Endothelial cell of umbilical vein (primary cell): ENCODE measurements around the gene CPNE6. TPM values are rescaled to one million over a fixed set of nuclear protein-coding genes. Genes with fewer than 3 reads are reported as not detected.

ENCODE experiments used
- BruUV-seq: library from RNA; stranded (reverse); fragments of 400-500 nt; replicated peaks from 2 replicates; lab custom pipeline; 2021; lab: Mats Ljungman, UMichigan
- CTCF ChIA-PET: fragments of 300-600, 350-600 bp; sonication (Branson Sonifier 250); formaldehyde crosslinking; loops from one replicate; lab custom pipeline; 2021; ENCODE audit warnings: antibody characterized with exemption, inconsistent platforms; lab: Charles Lee
- POLR2A ChIA-PET: fragments of 300-600, 350-600 bp; sonication (Branson Sonifier 250); formaldehyde crosslinking; loops from one replicate; lab custom pipeline; 2021; ENCODE audit warnings: antibody characterized with exemption, inconsistent platforms; lab: Charles Lee
- DNase-seq: peaks from one replicate; pipeline ENCODE4 v3.0.0-alpha.2; 2011; ENCODE audit warnings: low read depth, low spot score
- FAIRE-seq: peaks from 2 replicates; lab custom pipeline; 2011; peaks lifted over from hg19 to GRCh38; lab: Jason Lieb, UNC
- H2AFZ ChIP-seq: 2 replicates; pipeline ENCODE4 v1.6.0; 2012; ENCODE audit warnings: low read depth, low read length, control low read depth, inconsistent platforms
- H3K27ac ChIP-seq: 2 replicates; pipeline ENCODE4 v1.5.1; 2011; ENCODE audit warnings: low read depth, mild to moderate bottlenecking, control low read depth, low read length, moderate library complexity; ENCODE audit not compliant: insufficient read depth
- H3K27me3 ChIP-seq, 2 experiments: 2 replicates each; pipeline versions ENCODE4 v1.6.0 to v1.6.1; 2011; ENCODE audit warnings: low read length in 2 of 2, mixed read lengths in 1 of 2; ENCODE audit not compliant: control insufficient read depth in 2 of 2, insufficient read depth in 2 of 2
- H3K36me3 ChIP-seq, 2 experiments: 2 replicates in 1 of 2; 3 replicates in 1 of 2; pipeline ENCODE4 v1.5.1; 2011; ENCODE audit warnings: low read length in 2 of 2, mild to moderate bottlenecking in 1 of 2, moderate library complexity in 1 of 2; ENCODE audit not compliant: control insufficient read depth in 2 of 2, insufficient read depth in 2 of 2; ENCODE audit errors: extremely low read depth in 1 of 2
- H3K4me1 ChIP-seq: 3 replicates; pipeline ENCODE4 v1.5.1; 2011; ENCODE audit warnings: mild to moderate bottlenecking, low read length; ENCODE audit not compliant: control insufficient read depth, insufficient read depth; ENCODE audit errors: extremely low read depth
- H3K4me2 ChIP-seq: 2 replicates; pipeline ENCODE4 v1.6.1; 2011; ENCODE audit warnings: low read length, control low read depth, mixed read lengths; ENCODE audit not compliant: insufficient read depth
- H3K4me3 ChIP-seq, 3 experiments: fragments of 200-600 bp in 1 of 3; sonication (generic), shearing (Covaris generic) in 1 of 3; replicated peaks in 1 of 3; 2 replicates each; pipeline ENCODE4 v1.5.1; 2011 to 2016; ENCODE audit warnings: control low read depth in 3 of 3, low read length in 3 of 3, mild to moderate bottlenecking in 2 of 3, inconsistent platforms in 1 of 3, low read depth in 1 of 3, moderate library complexity in 1 of 3; ENCODE audit not compliant: insufficient read depth in 1 of 3
- H3K79me2 ChIP-seq: 2 replicates; pipeline ENCODE4 v1.6.0; 2012; ENCODE audit warnings: low read length, inconsistent platforms; ENCODE audit not compliant: control insufficient read depth, insufficient read depth
- H3K9ac ChIP-seq: replicated peaks from 2 replicates; pipeline ENCODE3; 2011; ENCODE audit warnings: low read length, control low read depth; ENCODE audit not compliant: insufficient read depth; ENCODE audit errors: extremely low read depth
- H3K9me1 ChIP-seq: replicated peaks from 3 replicates; pipeline ENCODE4 v1.6.0; 2011; ENCODE audit warnings: mild to moderate bottlenecking, low read length; ENCODE audit not compliant: control insufficient read depth, insufficient read depth; ENCODE audit errors: extremely low read depth
- H3K9me3 ChIP-seq: replicated peaks from 2 replicates; pipeline ENCODE4 v1.5.1; 2012; ENCODE audit warnings: low read length, inconsistent platforms; ENCODE audit not compliant: control insufficient read depth, insufficient read depth
- H4K20me1 ChIP-seq: replicated peaks from 2 replicates; pipeline ENCODE3; 2011; ENCODE audit warnings: mild to moderate bottlenecking, low read length; ENCODE audit not compliant: control insufficient read depth, insufficient read depth; ENCODE audit errors: extremely low read depth
- CTCF ChIP-seq, 2 donors: IDR thresholded peaks; 1 replicate in 1 of 2; 2 replicates in 1 of 2; pipeline ENCODE4 v1.5.1; 2011; ENCODE audit warnings: low read length in 2 of 2, mild to moderate bottlenecking in 2 of 2, moderate library complexity in 2 of 2, control low read depth in 1 of 2, inconsistent platforms in 1 of 2, low read depth in 1 of 2; ENCODE audit not compliant: insufficient read depth in 1 of 2; ENCODE audit errors: extremely low read depth in 1 of 2
- EZH2 ChIP-seq: IDR thresholded peaks from 2 replicates; pipeline ENCODE4 v1.6.1; 2012; ENCODE audit warnings: borderline replicate concordance, low read depth, mild to moderate bottlenecking, moderate library complexity, low read length, inconsistent platforms; ENCODE audit not compliant: severe bottlenecking
- FOS ChIP-seq: IDR thresholded peaks from 2 replicates; pipeline ENCODE4 v1.6.1; 2011; ENCODE audit warnings: mild to moderate bottlenecking, low read length, moderate library complexity, borderline replicate concordance; ENCODE audit not compliant: insufficient read depth
- GATA2 ChIP-seq: IDR thresholded peaks from 2 replicates; pipeline ENCODE4 v1.7.0; 2011; ENCODE audit warnings: low read depth, mild to moderate bottlenecking, moderate library complexity, mixed read lengths, low read length; ENCODE audit not compliant: insufficient read length, insufficient read depth
- JUN ChIP-seq: IDR thresholded peaks from 2 replicates; pipeline ENCODE4 v1.6.1; 2011; ENCODE audit warnings: borderline replicate concordance, low read depth; ENCODE audit not compliant: insufficient read length, insufficient read depth
- MAX ChIP-seq: IDR thresholded peaks from 2 replicates; pipeline ENCODE4 v1.6.1; 2011; ENCODE audit not compliant: insufficient read depth, insufficient read length
- MYC ChIP-seq: IDR thresholded peaks from one replicate; pipeline ENCODE4 v1.6.1; 2011; ENCODE audit warnings: mild to moderate bottlenecking, low read depth, low read length
- POLR2A ChIP-seq: IDR thresholded peaks from 2 replicates; pipeline ENCODE4 v1.6.1; 2012; ENCODE audit warnings: low read depth, mild to moderate bottlenecking, control low read depth, low read length
- POLR2AphosphoS5 ChIP-seq: IDR thresholded peaks from 2 replicates; pipeline ENCODE4 v1.6.1; 2012; ENCODE audit warnings: low read depth, mild to moderate bottlenecking, control low read depth, low read length, moderate library complexity; ENCODE audit not compliant: insufficient read depth
- dilution Hi-C: fragments of 300-500 bp; cut with MboI; formaldehyde crosslinking; loops from one replicate; pipeline ENCODE4 v1.15.0; 2019; ENCODE audit warnings: low sequenced_read_pairs; ENCODE audit not compliant: extremely low pct_ligation_motif_present
- intact Hi-C: fragments of 100-400 bp; cut with micrococcal nuclease; formaldehyde crosslinking; loops from one replicate; pipeline ENCODE4 v1.10.0; 2022
- polyA plus RNA-seq, 4 experiments: library from polyadenylated mRNA; depleted of rRNA in 3 of 4; stranded (reverse) in 3 of 4; unstranded in 1 of 4; fragments of >200 nt; gene quantifications; 2 replicates each; pipeline versions ENCODE4 v1.2.1 to v1.2.3, GENCODE V29; 2011 to 2012; ENCODE audit warnings: missing spikeins in 1 of 4
- total RNA-seq: library from RNA; stranded (reverse); gene quantifications from 2 replicates; pipeline ENCODE4 v1.2.3, GENCODE V29; 2021

CPNE6 gene
- total and polyA plus RNA-seq, 2 donors (not counting 3 experiments of a cell fraction or from before 2014, with no cell fraction given), result not detected

- POLR2A ChIA-PET, result no interaction called here
- dilution Hi-C loops, result no loop called here
These were observed 4.3 kb downstream of the CPNE6 start for GRCh38 chr14:24075485-24076301.

More at GRCh38 chr14:24075485-24076301, 4.3 kb downstream of the CPNE6 start:
- FAIRE-seq (no peak), DNase-seq (no peak)
- H4K20me1 ChIP-seq, result no peaks in the 10 kb centered on the region
- H3K9me3 ChIP-seq, result no peaks in the 10 kb centered on the region
- no TSS peak for BruUV-seq
- H3K36me3 ChIP-seq, result no peaks in the 10 kb centered on the region
- H3K4me2 ChIP-seq, result no peak overlapping the region
- no peak overlapping the region for H2AFZ ChIP-seq
- H3K9ac ChIP-seq, result no peak overlapping the region
- H3K27ac ChIP-seq, result no peak overlapping the region
- TF ChIP-seq POLR2A (no peak), MYC (no peak), POLR2AphosphoS5 (no peak), CTCF (IDR thresholded peaks at IDR 0.05; ENCODE audit: extremely low read depth in 1 of 2, insufficient read depth in 1 of 2, low read depth in 1 of 2, low read length in 2 of 2) (no peak), MAX (no peak), JUN (no peak), EZH2 (no peak), FOS (no peak), GATA2 (no peak)
- H3K27me3 ChIP-seq, result peaks cover 11 to 14% of the 10 kb centered on the region in 2 experiments
- intact Hi-C loops, result no loop called here
- H3K4me3 ChIP-seq, result no peak overlapping the region
- no peaks in the 10 kb centered on the region for H3K79me2 ChIP-seq
- no peaks in the 10 kb centered on the region for H3K4me1 ChIP-seq
- no peaks in the 10 kb centered on the region for H3K9me1 ChIP-seq
- CTCF ChIA-PET, result interaction anchor here (0.8 to 1.8 kb wide), 3 partner anchors 15 to 18 kb away, joined by 3 to 11 read pairs (median 3); no protein-coding TSS in a partner anchor
